HG03575 (cell line): ENCODE measurements around the gene ADIPOR2.
"Not testable (repeated sequence)": the region's sequence is repeated elsewhere in the genome, so short reads cannot be mapped to it uniquely, and the experiment has no call there.

ENCODE experiments used
- ATAC-seq: cut with Tn5 transposase; IDR thresholded peaks from one replicate; pipeline ENCODE4 v1.9.1; 2021; ENCODE audit not compliant: unreplicated experiment, insufficient number of reproducible peaks, low FRiP score; ENCODE audit errors: extremely low read depth

The ADIPOR2 gene

GRCh38 chr12:1696800-1697199 lies 5.9 kb downstream of the ADIPOR2 start:
- no peak for ATAC-seq

DNA sequence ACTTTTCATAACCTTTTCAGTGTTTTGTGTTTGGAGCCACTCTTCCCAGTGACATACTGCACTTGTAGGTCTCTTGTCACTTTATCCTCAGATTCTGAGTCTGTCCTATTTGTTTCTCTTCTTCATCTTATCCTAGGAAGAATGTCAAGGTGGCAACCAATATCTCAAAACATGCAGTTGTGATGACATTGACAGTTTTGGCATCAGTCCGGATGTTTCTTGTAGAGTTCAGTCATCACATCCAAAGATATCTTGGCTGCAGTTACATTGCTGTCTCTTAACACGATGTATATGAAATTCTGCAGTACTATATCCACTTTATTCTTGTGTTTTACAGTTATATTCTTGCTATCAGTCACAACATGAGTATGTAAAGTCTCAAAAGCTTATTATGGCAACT lies 6.4 kb downstream of the ADIPOR2 start:
- no peak for ATAC-seq

DNA sequence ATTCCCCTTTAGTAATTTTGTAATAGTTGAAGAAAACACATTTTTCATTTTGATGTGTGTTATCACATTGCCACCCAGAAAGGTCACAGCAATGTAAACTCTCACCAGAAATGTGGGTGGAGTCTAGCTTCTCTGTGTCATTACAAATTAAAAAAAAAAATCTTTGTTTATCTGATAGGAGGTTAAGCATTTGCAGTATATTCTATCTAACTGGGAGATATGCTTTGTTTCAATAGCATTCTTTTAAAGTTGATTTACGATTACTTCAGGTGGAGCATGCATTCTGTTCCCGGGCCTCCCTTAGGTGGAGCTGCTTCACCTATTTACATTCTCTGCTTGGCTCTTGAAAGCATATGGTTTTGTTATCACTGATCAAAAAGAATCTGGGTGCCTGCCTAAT lies 7.8 kb downstream of the ADIPOR2 start:
- no peak for ATAC-seq

DNA sequence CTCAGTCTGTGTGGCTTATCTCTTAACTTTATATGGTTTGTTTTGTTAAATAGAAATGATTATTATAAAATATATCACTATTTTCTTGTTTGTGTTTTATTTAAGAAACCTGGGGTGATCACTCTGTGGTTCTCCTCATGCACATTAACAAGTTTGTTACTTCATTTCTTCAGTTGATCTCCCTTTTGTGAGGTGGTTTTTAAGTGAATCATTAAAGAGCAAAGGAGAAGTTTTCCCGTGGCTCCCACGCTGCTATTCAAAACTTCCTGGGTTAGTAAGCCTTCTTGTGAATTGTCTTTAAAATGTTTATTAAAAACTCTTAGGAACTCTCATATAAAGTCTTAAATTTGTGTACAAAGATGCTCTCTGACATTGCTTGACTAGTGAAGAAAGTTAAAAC lies 11.8 kb downstream of the ADIPOR2 start:
- no peak for ATAC-seq

DNA sequence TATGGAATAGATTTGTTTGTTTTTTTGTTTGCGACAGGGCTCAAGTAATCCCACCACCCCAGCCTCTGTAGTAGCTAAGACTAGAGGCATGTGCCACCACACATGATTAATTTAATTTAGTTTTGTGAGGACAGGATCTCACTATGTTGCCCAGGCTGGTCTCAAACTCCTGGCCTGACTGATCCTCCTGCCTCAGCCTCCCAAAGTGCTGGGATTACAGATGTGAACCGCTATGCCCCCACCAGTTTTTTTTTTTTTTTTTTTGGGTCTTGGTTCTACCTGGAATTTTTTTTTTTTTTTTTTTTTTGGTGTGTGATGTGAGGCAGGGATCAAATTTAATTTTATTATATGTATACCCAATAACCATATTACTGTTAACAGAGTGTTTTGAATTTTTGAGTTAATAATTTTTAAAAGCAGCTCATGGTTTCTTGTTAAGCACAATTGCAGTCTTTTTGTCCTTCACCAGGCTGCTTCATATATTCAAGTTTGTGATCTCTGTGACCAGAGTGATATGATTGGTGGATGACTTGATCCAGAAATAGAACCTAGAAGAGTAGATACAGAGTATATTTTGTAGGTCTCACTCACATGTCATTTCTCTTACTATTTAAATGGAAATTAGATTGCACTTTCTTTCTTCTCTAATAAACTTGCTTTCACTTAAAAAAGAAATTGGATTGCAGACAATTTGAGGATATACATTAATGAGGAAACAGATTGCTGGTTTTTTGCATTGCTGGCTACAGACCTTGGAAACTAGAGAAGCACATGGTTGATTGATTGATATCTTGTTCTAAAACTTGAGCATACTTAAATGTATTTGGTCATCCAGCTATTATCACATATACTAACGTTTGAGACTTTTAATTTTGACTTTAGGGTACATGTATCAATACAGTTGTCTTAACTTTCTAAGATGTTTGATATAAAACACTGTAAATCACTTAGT lies 13.2 kb downstream of the ADIPOR2 start:
- no peak for ATAC-seq

DNA sequence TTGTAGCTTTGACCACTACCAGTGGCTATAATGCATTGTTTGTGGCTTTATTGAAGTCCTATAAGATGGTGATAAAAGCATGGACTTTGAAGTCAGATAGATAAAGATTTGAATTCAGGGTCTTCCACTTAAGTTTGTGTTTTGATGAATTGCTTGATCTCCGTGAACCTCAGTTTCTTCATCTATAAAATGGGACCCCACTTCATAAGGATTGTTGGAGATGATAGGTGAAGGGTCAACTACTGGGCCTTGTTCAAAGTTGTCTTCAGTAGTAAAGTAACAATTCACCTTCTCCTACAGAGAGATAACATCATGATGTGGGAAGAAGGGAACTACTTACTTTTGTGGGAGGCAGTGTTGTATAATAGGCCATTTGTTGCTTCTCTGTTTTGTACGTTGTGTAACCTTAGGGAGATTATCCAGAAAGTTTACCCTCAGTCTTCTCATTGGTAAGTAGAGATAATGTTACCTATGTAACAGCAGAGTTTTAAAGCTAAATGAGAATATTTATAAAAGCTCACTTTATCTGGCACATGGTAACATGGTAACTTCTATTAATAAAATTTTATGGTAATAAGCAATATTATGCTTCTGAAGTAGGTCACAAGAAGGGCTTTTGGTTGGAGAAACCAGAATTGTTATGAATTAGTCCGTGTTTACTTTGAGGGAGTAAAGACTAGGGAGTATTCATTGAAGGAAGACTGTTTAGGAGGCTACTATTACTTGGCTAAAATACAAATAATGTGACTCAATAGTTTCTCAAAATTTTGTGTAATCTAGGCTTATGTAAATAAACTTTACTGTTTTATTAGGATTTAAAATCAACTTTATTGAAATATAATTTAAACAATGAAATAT lies 15.1 kb downstream of the ADIPOR2 start:
- ATAC-seq, result no peak

DNA sequence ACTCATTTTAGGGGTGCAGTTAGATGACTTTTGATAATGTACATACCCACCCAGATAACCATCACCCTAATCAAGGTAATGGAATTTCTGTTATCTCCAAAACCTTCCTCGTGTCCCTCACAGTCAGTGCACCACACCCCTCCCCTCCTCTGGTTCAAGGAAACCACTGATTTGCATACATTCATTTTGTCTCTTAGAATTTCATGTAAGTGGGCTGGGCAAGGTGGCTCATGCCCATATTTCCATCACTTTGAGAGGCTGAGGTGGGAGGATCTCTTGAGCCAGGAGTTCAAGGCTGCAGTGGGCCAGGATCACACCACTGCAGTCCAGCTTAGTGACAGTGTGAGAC lies 15.7 kb downstream of the ADIPOR2 start:
- no peak for ATAC-seq

DNA sequence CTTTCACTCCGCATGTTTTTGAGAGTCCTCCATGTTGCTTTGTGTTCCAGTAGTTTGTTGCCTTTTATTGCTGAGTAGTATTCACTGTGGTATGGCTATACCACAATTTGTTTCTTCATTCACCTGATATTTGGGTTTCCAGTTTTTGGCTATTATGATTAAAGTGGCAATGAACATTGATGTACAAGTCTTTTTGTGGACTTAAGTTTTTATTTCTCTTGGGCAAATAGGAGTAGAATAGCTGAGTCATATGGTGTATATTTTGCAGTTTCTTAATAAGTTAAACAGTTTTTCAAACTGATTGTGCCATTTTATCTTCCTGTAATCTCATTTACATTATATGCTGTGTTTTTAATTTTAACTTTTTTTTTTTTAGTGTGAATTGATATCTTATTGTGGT lies 16.2 kb downstream of the ADIPOR2 start:
- ATAC-seq, result no peak

DNA sequence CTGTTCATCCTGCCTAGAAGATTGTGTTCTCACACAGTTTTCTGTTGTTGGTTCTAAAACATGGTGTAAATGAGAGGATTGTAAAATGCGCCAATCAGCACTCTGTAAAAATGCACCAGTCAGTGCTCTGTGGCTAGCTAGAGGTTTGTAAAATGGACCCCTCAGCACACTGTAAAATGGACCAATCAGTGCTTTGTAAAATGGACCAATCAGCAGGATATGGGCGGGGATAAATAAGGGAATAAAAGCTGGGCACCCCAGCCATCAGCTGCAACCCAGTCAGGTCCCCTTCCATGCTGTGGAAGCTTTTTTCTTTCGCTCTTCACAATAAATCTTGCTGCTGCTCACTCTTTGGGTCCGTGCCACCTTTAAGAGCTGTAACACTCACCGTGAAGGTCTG lies 19.1 kb downstream of the ADIPOR2 start:
- not testable (repeated sequence) for ATAC-seq

DNA sequence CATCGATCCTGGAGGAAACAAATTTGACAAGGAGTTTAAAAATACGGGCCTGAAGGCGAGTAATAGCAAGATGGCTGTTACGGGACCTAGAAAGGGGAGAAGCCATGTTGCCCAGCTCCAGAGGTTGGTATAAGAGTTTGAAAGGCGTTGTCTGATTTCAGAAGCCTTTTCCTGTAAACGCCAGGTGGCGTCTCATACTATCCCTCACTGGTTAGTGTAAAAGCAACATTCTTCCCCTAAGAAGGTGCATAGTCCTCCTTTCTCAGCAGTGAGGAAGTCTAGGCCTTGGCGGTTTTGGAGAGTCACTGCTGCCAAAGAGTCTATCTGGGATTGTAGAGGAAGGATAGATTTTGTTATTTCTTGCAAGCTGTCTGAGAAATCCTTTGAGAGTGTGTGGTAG lies 20.0 kb downstream of the ADIPOR2 start:
- ATAC-seq, result not testable (repeated sequence)

DNA sequence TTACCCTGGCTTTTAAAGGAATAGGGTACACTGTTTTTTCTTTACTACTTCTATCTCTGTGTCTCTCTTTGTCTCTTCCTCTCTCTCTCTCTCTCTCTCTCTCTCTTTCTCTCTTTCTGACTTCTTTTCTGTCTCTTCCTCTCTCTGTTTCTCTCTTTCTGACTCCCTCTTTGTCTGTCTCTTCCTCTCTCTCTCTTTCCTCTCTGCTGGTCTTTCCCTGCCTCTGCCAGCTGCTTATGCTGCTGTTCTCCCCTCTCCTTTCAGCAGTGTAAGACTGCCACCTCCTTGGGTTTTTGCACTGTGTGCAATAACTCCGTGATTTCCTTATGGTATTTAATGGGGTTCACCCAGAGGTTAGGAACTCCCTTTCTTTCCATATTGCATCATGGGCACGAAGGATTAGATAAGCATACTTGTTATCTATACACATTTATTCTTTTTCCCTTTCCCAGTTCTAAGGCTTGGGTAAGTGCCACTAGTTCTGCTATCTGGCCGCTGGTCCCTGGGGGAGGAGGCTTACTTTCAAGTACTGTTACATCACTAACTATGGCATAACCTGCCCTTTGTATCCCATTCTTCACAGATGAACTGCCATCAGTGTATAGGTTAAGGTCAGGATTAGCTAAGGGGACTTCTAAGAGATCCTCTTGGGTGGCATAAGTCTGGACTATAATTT lies 20.8 kb downstream of the ADIPOR2 start:
- not testable (repeated sequence) for ATAC-seq

GRCh38 chr12:1712305-1712704 lies 21.4 kb downstream of the ADIPOR2 start:
- not testable (repeated sequence) for ATAC-seq

DNA sequence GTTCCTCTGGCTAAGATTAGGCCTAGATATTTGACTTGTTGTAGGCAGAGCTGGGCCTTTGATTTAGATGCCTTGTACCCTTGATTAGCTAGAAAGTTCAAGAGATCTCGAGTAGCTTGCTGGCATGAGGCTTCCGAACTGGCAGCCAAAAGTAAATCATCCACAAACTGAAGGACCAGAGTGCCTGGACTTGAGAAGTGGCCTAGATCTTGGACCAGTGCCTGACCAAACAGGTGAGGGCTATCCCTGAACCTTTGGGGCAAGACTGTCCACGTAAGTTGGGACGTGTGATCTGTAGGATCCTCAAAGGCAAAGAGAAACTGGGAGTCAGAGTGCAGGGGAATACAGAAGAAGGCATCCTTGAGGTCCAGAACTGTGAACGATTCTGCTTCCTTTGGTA lies 22.0 kb downstream of the ADIPOR2 start:
- not testable (repeated sequence) for ATAC-seq

DNA sequence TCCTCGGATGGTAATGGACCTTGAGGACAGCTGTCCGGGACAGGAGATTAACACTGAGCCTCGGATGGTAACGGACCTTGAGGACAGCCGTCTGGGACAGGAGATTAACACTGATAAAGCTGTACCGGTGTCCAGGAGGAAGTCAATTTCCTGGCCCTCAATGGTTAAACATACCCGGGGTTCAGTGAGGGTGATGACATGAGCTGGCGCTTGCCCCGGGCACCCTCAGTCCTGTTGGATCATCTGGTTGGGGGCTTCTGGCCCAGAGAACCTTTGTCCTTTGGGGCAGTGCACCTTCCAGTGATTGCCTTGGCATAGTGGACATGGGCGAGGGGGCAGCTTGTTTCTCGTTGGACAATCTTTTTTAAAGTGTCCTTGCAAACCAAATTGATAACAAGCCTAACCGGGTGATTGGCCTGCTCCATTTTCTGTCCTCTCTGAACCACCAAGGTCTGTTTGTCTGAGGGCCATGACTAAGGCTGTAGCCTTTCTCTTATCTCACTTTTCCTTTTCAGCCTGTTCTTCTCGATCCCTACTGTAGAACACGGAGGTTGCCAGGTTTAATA lies 23.0 kb downstream of the ADIPOR2 start:
- ATAC-seq, result not testable (repeated sequence)

DNA sequence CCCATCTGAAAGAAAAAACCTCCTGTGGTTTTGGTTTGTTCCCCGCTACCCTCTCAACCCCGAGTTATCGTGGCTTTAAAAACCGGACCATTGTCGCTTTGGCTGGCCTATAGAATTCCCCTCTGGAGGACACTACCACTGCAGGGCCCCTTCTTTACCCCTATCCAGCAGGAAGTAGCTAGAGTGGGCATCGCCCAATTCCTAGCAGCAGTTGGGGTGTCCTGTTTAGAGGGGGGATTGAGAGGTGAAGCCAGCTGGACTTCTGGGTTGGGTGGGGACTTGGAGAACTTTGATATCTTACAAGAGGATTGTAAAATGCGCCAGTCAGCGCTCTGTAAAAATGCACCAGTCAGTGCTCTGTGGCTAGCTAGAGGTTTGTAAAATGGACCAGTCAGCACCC lies 24.6 kb downstream of the ADIPOR2 start:
- not testable (repeated sequence) for ATAC-seq

DNA sequence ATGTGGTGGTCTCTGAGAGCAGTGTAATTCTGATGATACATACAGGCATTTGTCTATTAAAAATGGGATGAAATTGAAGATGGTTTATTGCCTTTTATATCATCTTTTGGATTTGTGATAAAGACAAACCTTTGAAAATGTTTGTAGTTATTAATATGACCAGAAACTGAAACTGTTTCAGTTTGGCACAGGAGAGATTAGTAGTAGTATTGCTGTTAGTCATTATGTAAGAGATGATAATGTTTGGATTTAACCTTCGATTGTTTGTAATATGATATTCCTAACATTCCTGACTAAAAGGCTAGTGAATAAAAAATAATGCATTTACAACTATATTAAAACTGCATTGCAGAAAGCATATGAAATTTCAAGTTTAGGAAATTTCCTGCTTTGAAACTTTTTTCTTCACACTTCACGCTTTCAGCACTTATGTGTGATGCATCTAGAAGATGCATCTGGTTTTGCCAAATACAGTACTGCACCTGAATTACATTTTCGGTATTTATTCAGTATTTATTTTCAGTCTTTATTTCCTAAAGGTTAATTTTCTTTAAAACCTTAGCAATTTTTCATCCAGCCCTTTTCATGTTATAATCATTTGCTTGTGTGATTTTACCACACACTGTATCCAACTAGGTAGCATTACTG lies 25.5 kb downstream of the ADIPOR2 start:
- no peak for ATAC-seq

DNA sequence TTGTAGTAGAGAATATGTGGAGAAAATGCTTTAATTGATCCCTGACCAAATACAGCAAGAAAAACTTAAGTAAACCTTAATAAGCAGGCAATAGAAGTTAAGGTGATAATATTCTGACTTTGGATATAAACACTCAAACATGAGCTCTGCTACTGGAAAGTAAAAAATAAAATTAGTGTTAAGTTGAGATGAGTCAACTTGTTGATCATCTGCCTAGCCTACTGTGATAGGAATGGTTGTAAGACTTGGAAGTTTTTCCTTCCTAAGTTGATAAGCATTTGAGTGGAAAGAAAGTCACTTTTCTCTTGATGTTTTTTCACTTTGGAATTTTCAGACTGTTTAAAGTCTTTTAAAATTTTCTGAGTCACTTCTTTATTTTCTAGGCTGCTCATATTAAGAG lies 26.0 kb downstream of the ADIPOR2 start:
- ATAC-seq, result no peak

DNA sequence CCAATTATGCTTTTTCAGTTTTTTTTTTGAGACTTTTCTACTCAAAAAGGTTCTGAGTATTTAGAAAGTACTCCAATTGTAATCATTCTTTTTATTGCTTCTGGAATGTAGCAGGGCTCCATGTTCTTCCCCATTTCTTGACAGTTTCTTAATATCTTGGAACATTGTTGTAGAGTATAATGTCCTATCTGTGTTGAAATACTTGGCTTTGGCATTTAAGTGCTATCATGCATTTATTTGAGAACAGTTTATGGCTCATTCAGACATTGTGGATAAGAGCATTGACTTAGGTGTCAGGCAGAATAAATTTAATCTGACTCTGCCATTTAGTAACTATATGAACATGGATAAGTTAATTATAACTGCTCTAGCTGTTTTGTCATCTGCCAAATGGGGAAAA lies 28.3 kb downstream of the ADIPOR2 start:
- no peak for ATAC-seq

GRCh38 chr12:1720494-1720893 lies 29.6 kb downstream of the ADIPOR2 start:
- no peak for ATAC-seq
